ENCODE results near the gene PIGB. TPM values are rescaled to one million over a fixed set of nuclear protein-coding genes. Genes with fewer than 3 reads are reported as not detected.
A peak's percentile ranks its signal among the peaks of the same experiment; 100 is the strongest.
"Not testable (repeated sequence)": the region's sequence is repeated elsewhere in the genome, so short reads cannot be mapped to it uniquely, and the experiment has no call there.

PIGB gene
- 10 to 100 TPM; 18.4 to 25.2 (median 20.1) TPM for polyA plus RNA-seq (ENCODE audit: insufficient read length in 4 of 4)

DNA sequence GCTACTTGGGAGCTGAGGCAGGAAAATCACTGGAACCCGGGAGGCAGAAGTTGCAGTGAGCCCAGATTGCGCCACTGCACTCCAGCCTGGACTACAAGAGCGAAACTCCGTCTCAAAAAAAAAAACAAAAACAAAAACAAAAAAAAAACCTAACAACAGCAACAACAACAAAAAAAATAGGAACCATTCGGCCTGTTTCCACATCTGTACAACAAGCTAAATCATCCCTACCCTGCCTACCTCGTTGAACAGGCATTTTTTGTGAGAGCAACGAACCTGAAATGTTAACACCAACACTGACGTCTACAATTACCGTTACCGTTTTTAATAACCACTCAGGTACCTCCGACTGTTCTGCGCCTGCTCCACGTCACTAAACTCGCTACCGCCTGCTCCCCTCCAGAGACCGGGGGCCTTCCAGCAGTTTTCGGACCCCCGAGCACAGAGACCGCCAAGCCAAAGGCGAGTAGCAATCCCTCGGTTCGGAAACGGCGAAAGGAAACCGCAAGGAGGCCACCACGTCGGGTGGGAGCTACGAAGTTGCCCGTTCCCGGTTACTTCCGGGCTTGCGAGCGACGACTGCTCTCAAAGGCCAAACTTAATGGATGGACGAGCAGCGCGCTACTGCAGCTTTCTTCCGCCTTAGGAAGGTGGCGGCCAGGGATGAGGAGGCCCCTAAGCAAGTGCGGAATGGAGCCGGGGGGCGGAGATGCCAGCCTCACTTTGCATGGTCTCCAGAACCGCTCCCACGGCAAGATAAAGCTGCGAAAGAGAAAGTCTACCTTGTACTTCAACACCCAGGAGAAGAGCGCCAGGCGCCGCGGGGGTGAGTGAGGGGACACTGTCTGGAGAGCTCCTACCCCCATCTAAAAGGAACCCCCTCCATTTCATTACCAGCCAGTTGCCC is at the start of gene PIGB, which contains the start of gene PIGBOS1:
TSS of gene PIGB (plus strand) at position 635 of the 907 bp plus-strand sequence. CDS start at position 664, 29 bp downstream.
TSS of gene PIGBOS1 (minus strand) at position 536 of the 907 bp plus-strand sequence. CDS start 1,331 bp downstream, outside the sequence.
- peak; percentile 78 to 88 (median 86) for DNase-seq (ENCODE audit: low read depth in 4 of 4, low spot score in 2 of 4)

DNA sequence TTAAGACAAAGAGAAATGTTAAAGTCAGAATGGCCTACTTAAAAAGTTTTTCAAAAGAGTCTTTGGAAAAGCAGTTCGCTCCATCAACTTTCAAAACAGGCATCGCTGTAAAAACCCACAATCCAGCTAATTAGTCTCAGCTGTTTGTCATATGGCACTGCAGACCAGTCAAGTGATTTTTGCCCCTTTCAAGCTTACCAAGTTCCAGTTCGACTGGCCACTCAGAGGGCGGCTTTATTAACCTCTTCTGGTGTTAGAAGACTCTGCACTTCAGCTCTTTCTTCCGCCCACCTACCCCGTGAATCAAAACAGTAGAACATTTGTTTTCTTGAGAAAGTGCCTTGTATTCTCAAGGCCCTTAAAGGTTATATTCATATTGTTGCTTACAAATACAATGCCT is 48.7 kb upstream of the PIGB start:
- no peak for DNase-seq (ENCODE audit: low read depth in 4 of 4, low spot score in 2 of 4)

DNA sequence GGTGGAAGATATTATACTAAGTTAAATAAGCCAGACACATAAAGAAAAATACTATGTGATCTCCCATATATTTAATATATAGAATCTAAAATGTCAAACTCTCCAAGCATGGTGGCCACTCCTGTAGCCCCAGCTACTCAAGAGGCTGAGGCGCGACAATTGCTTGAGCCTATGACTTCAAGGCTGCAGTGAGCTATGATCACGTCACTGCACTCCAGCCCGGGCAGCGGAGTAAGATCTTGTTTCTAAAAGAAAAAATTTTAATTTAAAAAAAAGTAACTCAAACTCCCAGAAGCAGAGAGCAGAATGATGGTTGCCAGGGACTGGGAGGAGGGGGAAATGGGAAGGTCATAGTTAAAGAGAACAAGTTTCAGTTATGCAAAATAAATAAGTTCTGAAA is 42.7 kb upstream of the PIGB start:
- DNase-seq (ENCODE audit: low read depth in 4 of 4, low spot score in 2 of 4): no peak

DNA sequence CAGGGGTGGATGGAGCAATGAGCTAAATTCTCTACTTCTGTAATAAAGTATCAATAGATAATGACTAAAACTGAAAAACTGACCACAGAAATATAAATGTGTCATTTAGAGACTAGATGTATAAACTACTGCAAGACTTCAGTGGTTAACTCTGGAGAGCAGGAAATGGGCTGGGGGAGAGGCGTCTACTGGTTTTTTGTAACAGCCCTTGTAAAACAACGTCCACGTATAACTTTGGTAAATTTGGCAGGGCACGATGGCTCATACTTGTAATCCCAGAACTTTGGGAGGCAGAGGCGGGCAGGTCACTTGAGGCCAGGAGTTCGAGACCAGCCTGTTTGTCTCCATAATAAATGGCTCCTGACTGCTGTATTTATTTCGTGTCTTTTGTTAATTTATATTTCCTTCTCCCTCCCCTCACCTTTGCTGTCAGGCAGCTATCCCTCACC is 41.9 kb upstream of the PIGB start:
- DNase-seq (ENCODE audit: low read depth in 4 of 4, low spot score in 2 of 4): no peak

DNA sequence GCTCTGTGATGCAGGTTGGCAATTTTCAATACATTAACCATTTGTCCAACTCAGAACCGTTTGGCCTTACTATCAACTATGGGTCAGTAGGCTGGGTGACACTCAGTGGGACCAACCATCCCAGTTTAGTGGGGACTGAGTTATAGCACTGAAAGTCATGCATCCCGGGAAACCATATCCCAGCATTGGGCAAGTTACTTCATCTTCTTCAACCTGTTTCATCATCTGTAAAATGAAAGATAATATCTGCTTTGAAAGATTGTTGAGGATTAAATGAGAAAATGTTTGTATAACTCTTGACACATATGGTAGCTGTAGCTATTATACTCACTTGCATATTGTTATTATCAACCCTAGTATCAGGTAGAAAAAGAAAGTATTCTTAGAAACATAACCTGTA is 41.3 kb upstream of the PIGB start:
- DNase-seq (ENCODE audit: low read depth in 4 of 4, low spot score in 2 of 4): no peak

DNA sequence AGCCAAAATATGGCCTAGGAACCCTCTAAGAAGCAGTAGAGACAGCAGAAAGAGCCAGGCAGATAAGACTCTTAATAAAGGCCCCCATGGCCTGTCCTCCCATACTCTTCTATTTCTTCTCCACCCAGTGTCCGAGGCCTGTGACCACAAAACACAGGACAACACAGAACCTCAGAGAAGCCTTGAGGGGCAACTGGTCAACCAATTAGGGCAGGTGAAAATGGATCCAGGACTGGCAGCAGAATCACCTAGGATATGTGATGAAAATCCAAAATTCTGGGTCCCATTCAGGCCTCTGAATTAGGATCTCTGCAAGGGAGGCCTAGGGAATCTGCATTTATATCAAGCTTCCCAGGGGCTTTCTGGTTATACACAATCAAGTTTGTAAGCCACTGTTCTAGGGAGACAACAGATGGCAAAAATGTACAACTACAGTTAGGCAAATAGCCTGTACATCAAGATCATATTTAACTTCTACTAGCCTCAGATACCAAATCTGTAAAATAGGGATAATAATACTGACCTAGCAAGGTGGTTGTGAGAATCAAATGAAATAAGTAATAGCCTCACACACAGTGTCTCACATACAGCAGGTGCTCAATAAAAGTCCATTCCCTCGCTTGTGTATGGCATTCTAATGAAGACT is 39.8 kb upstream of the PIGB start:
- DNase-seq (ENCODE audit: low read depth in 4 of 4, low spot score in 2 of 4): no peak

DNA sequence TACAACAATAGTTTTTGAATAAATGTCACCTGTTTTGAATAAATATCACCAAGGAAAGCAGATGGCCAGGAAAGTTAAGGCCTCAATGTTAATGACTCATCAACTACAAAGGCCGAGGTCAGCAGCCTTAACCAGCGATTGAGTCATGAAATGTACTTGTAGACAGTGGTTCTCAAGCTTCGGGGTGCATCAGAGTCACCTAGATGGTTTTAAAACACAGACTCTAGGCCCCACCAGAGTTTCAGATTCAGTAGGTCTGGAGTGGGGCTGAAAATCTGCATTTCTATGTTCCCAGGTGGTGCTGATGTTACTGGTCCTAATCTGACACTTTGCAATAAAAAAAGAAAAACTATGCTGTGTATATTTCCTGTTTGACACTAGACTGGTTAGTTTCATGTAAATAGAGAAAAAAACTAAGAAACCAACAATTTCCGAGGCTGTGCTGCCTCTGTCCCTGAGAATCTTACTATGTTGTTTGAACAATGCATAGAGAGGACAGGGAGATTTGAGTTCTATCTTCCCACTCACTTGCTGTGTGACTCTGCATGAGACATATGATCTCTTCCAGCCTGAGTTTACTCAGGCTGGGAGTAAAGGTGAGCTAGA is 39.2 kb upstream of the PIGB start:
- no peak for DNase-seq (ENCODE audit: low read depth in 4 of 4, low spot score in 2 of 4)

DNA sequence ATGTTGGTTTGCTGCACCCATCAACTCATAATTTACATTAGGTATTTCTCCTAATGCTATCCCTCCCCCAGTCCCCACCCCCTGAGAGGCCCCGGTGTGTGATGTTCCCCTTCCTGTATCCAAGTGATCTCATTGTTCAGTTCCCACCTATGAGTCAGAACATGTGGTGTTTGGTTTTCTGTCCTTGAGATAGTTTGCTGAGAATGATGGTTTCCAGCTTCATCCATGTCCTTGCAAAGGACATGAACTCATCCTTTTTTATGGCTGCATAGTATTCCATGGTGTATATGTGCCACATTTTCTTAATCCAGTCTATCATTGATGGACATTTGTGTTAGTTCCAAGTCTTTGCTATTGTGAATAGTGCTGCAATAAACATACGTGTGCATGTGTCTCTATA is 38.4 kb upstream of the PIGB start:
- not testable (repeated sequence) for DNase-seq (ENCODE audit: low read depth in 4 of 4, low spot score in 2 of 4)

DNA sequence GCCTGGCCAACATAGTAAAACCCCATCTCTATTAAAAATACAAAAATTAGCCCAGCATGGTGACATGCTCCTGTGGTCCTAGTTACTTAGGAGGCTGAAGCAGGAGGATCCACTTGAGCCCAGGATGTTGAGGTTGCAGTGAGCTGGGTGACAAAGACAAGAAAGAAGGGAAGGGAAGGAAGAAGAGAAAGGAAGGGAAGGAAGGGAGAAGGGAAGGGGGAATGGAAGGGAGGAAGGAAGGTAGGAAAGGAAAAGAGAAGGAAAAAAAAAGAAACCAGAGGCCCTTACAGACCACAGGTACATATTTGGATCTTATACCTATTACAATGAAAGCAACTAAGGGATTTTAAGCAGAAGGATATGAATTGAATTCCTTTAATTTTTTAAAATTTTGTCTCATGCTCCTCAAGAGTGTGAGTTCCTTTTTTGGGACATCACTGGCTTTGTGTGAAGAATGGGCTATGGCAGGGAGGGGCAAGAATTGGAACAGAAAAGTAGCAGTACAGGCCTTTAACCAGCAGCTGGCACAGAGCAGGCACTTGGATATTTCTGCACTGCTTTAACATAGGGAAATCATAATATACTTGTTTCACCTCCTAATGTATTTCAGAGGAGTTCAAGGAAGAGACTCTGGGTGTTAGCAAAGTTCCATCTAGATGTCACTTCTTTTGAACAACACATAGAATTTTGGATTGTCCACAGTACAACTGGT is 37.3 kb upstream of the PIGB start:
- DNase-seq (ENCODE audit: low read depth in 4 of 4, low spot score in 2 of 4): no peak

DNA sequence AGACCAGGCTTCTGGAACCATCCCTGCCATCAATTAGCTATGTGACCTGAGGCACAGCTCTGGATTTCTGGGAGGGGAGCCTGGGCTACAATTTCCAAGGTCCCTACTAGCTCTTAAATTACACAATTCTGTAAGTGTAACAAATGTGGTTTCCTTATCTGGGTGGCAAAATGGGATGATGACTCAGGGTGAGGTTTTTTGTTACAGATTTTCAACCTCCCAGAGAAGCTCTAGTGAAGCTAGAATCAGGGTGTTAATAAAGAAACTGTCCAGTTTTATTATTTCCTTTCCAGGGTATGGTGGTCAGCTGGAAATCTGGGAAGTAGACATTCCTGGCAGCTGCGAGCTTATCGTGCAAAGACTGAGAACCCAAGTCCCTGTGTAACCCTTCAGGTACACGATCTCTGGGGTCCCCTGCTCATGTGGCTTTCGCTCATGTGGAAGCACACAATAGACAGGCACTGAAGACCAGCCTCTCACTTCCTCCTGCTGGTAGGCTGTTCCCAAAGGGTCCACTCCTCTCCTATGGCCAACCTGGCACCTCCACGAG is 36.7 kb upstream of the PIGB start:
- no peak for DNase-seq (ENCODE audit: low read depth in 4 of 4, low spot score in 2 of 4)

DNA sequence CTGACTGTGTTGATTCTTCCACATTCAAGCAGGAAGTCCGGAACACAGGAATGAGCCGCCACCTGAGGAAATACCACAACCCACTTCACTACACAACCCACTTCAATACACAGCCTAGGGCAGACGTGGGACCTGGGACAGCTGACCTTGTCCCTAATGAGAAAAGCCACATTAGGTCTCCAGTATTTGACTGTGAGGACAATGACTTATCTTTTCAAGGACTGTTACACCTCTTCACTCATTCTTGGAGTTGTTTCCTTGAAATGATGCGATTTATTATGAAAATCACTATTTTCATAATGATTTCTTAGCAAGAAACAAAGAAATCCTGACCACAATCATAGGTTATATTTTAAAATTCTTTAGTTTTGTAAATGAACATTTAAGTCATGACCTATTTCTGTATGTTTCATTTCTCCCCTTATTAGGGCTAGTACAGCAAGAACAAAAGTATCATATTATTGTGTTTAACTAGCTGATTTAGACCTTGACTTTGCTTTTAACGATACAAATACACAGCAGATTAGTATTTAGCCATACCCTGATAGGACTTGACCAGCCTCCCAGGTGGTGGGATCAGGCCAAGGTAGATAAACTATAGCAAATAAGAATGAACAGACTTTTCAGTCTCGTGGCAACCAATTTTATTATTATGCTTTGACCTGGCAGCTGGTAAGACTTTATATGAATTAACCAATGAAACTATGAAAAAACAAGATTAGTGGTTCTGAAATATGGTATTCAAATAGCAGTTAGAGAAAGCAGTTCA is 35.5 kb upstream of the PIGB start:
- no peak for DNase-seq (ENCODE audit: low read depth in 4 of 4, low spot score in 2 of 4)

DNA sequence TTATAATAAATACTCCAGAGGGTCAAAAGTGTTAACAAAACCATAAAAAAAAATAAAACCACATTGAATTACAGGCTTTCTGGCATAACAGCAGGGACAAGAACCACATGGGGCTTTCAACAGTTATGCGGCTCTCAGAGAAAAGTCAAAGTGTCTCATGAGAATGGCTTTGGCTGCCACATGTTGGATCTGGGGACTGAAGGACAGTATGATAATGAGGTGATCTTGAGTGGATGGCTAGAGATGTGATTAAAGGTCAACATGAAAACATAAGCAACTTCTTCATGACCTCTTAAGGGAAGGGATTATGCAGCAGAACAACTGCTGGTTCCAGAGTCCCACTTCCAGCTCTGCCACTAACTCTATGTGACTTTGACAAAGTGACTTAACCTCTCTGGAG is 34.6 kb upstream of the PIGB start:
- no peak for DNase-seq (ENCODE audit: low read depth in 4 of 4, low spot score in 2 of 4)

DNA sequence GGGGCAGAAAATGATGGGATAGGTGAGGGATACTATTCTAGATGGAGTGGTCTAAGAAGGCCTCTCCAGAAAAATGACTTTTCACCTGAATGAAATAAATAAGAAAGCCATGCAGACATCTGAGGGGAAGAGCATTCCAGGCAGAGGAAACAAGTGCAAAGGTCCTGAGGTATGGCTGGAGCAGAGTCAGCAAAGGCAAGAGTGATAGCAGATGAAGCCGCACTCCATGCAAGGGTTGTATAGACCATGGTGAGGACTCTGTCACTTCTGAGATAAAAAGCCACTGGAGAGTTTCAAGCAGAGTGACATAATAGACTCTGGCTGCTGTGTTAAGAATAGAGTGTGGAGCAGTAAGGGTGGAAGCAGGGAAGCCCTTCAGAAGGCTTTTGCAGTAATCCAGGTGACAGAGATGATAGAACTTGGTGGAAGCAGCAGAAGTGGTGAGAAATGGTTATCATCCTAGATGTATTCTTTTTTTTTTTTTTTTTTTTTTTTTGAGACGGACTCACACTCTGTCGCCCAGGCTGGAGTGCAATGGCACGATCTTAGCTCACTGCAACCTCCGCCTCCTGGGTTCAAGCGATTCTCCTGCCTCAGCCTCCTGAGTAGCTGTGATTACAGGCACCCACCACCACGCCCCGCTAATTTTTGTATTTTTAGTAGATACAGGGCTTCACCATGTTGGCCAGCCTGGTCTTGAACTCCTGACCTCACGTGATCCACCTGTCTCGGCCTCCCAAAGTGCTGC is 32.4 kb upstream of the PIGB start:
- DNase-seq (ENCODE audit: low read depth in 4 of 4, low spot score in 2 of 4): not testable (repeated sequence)

DNA sequence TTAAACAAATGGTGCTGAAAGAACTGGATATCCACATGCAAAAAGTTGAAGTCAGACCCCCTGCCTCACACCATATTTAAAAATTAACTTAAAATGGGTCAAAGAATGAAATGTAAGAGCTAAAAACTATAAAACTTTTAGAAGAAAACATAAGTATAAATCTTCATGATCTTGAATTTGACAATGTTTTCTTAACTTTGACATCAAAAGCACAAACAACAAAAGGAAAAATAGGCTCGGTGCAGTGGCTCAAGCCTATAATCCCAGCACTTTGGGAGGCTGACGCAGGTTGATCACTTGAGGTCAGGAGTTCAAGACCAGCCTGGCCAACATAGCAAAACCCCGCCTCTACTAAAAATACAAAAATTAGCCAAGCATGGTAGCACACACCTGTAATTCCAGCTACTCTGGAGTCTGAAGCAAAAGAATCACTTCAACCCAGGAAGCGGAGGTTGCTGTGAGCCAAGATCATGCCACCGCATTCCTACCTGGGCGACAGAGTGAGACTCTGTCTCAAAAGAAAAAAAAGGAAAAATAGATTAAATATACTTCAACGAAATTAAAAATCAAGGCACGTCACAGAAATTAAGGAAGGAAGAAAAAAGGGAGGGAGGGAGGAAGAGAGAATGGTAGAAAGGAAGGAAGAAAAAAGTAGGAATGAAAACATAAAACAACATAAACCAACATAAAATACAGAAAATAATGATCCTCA is 30.9 kb upstream of the PIGB start:
- no peak for DNase-seq (ENCODE audit: low read depth in 4 of 4, low spot score in 2 of 4)

DNA sequence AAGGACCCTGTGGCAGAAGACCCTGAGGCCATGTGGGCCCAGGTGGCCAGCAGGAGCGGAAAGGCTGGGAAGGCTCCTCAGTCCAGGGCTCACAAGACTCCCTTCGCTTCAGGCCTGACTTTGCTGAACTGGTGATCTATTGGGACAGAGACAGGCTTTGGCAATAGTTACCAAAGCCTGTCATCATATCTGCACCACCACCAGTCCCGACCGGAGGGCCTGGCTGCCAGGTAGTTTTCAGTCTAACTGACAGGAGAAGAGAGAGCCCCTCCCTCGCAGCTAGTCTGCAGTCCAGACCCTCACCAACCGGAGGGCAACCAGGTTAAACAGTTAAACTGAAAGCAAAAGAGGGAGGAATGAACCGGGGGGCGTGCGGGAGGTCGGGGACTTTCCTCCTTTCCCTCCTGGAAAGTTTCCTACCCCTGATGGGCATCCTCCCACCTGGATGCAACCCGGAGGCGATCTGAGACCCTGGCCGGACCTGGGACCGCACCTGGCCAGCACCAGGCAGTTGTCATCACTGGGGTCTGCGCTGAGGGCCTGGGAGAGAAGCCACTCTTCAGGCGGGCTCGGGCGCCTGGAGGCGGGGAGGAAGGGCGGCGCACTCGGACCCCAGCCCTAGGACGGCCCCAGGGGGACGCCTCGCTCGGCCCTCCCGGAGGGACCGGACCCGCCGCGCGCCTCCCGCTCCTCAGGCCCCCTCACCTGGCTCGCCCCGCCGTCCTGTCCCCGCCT is 29.8 kb upstream of the PIGB start:
- no peak for DNase-seq (ENCODE audit: low read depth in 4 of 4, low spot score in 2 of 4)

DNA sequence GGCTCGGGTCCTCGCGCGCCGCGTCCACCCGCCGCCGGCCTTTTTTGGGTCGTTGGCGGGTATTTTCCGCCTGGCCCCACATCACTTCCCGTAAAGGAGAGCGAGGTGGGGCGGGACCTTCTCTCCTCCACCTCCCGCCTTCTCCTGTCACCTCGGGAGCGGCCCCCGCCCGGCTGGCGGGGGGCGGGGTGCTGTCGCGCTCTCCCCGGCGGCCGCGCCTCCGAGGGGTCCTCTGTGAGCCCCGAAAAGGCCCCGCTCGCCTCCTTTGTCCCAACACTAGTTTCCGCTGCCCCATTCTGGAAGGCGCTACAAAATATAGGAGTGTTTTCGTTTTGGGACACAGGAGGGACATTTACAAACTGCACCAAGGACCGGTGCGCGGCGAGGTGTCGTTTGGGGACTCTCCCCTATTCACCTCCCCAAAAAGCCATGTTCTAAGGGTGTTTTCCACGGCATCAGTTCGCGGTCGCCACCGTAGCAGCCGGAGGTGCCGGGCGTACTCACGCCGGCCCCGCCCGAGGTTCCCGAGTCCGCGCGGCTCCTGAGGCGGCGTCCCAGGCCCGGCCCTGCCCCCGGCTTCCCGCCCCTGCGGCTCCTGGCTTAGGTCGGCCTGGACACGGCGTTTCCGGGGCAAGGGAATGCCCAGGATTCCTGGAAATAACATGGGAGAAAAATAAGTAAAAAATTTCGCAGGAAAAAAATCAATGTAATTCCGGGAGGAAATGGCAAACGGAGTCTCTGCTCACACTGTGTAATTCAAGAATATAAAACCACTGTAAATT is 29.1 kb upstream of the PIGB start, which contains the start of gene RAB27A:
TSS of gene RAB27A (minus strand) at position 68 of the 782 bp plus-strand sequence. CDS start 54,879 bp downstream, outside the sequence.
- peak in 3 of 4 donors; percentile 37 to 71 (median 61) for DNase-seq (ENCODE audit: low read depth in 4 of 4, low spot score in 2 of 4)

Measured in left renal cortex interstitium (tissue), 4 donors.